T-helper 22 cell (primary cell): ENCODE data around the gene PPM1A.
"Not testable (repeated sequence)": the region's sequence is repeated elsewhere in the genome, so short reads cannot be mapped to it uniquely, and the experiment has no call there.

Experiments
- DNase-seq: peaks from one replicate; pipeline ENCODE4 v3.0.0-alpha.2; 2020; ENCODE audit warnings: low read depth

PPM1A gene

GRCh38 chr14:60266021-60266937 is 17.3 kb downstream of the PPM1A start:
- no peak for DNase-seq

- DNase-seq = no peak
These were observed 23.2 kb downstream of the PPM1A start for GRCh38 chr14:60272177-60272576.

GRCh38 chr14:60273956-60274355 is 24.9 kb downstream of the PPM1A start:
- no peak for DNase-seq

- no peak for DNase-seq
These were observed 25.4 kb downstream of the PPM1A start for GRCh38 chr14:60274448-60274847.

GRCh38 chr14:60275932-60276331 is 26.9 kb downstream of the PPM1A start:
- DNase-seq = no peak

- no peak for DNase-seq
These were observed 27.3 kb downstream of the PPM1A start for GRCh38 chr14:60276347-60276746.

- no peak for DNase-seq
These were observed 28.7 kb downstream of the PPM1A start for GRCh38 chr14:60277605-60278190.

GRCh38 chr14:60278350-60278749 is 29.3 kb downstream of the PPM1A start:
- DNase-seq = no peak

GRCh38 chr14:60287452-60287851 is 38.4 kb downstream of the PPM1A start:
- no peak for DNase-seq

- no peak for DNase-seq
These were observed 39.3 kb downstream of the PPM1A start for GRCh38 chr14:60288279-60288678.

- DNase-seq = no peak
These were observed 45.5 kb downstream of the PPM1A start for GRCh38 chr14:60294411-60295069.

- no peak for DNase-seq
These were observed 51.0 kb downstream of the PPM1A start for GRCh38 chr14:60300019-60300418.

GRCh38 chr14:60301685-60302084 is 52.7 kb downstream of the PPM1A start:
- no peak for DNase-seq

- DNase-seq = no peak
These were observed 53.6 kb downstream of the PPM1A start for GRCh38 chr14:60302663-60303062.

GRCh38 chr14:60303745-60304144 is 54.7 kb downstream of the PPM1A start:
- no peak for DNase-seq

GRCh38 chr14:60304509-60304908 is 55.5 kb downstream of the PPM1A start:
- no peak for DNase-seq

- DNase-seq = no peak
These were observed 61.0 kb downstream of the PPM1A start for GRCh38 chr14:60309867-60310552.

GRCh38 chr14:60311417-60311816 is 62.4 kb downstream of the PPM1A start:
- DNase-seq = no peak

GRCh38 chr14:60313093-60313492 is 64.1 kb downstream of the PPM1A start:
- no peak for DNase-seq

- no peak for DNase-seq
These were observed 66.4 kb downstream of the PPM1A start for GRCh38 chr14:60315196-60315990.

- no peak for DNase-seq
These were observed 68.6 kb downstream of the PPM1A start for GRCh38 chr14:60317609-60318008.

GRCh38 chr14:60320860-60321259 is 71.8 kb downstream of the PPM1A start:
- not testable (repeated sequence) for DNase-seq
